HCT116 (cell line): ENCODE results near the gene RAPGEF1. TPM values are rescaled to one million over a fixed set of nuclear protein-coding genes. Genes with fewer than 3 reads are reported as not detected.

Source experiments
- ATAC-seq: fragments of 200-7000 bp; cut with Tn5 transposase; 2 replicates; pipeline ENCODE4 v1.9.1; 2020; ENCODE audit warnings: mild to moderate bottlenecking, moderate library complexity
- BruUV-seq: library from RNA; stranded (reverse); fragments of 400-500 nt; replicated peaks from 2 replicates; lab custom pipeline; 2021; lab: Mats Ljungman, UMichigan
- CTCF ChIA-PET: fragments of 300-600 bp; sonication (Branson Sonifier 250); formaldehyde crosslinking; loops from one replicate; lab custom pipeline; 2021; ENCODE audit warnings: antibody characterized with exemption; lab: Charles Lee
- POLR2A ChIA-PET: fragments of 300-600, 350-600 bp; sonication (Branson Sonifier 250); formaldehyde crosslinking; loops from one replicate; lab custom pipeline; 2021; ENCODE audit warnings: antibody characterized with exemption; lab: Charles Lee
- RAD21 ChIA-PET, 2 experiments: fragments of 300-600 bp; sonication (Branson Sonifier 250); formaldehyde crosslinking; loops; one replicate each; lab custom pipeline; 2023; ENCODE audit warnings: low total read pairs in 2 of 2; ENCODE audit not compliant: uncharacterized antibody in 2 of 2, unreplicated experiment in 2 of 2, low non-redundant PET in 1 of 2; lab: Charles Lee
- DNase-seq: peaks from one replicate; pipeline ENCODE4 v3.0.0-alpha.2; 2010; ENCODE audit warnings: low read depth, low spot score
- H2AFZ ChIP-seq: fragments of 200-600 bp; shearing (Covaris generic), sonication (generic); 2 replicates; pipeline ENCODE4 v1.6.1; 2017; ENCODE audit warnings: low read depth, mixed run types, mixed read lengths, antibody characterized with exemption, low read length; ENCODE audit not compliant: poor library complexity, severe bottlenecking
- H3K27ac ChIP-seq: 2 replicates; pipeline ENCODE4 v1.5.1; 2012; ENCODE audit warnings: low read depth, low read length
- H3K27me3 ChIP-seq: fragments of 200-600 bp; sonication (generic); 2 replicates; pipeline ENCODE4 v1.6.1; 2016; ENCODE audit warnings: mixed run types, low read length, mixed read lengths; ENCODE audit not compliant: insufficient read depth
- H3K36me3 ChIP-seq, 2 experiments: fragments of 200-500 bp in 1 of 2; fragments of 200-600 bp in 1 of 2; sonication (Bioruptor generic) in 1 of 2; sonication (generic) in 1 of 2; 2 replicates each; pipeline versions ENCODE4 v1.5.1 to v1.6.1; 2014 to 2016; ENCODE audit warnings: low read length in 2 of 2, inconsistent platforms in 1 of 2, mixed read lengths in 1 of 2, mixed run types in 1 of 2; ENCODE audit not compliant: insufficient read depth in 2 of 2, control insufficient read depth in 1 of 2
- H3K4me1 ChIP-seq, 2 experiments: fragments of 200-600 bp in 1 of 2; sonication (generic) in 1 of 2; 2 replicates each; pipeline versions ENCODE4 v1.5.1 to v1.6.1; 2012 to 2017; ENCODE audit warnings: low read length in 2 of 2, inconsistent platforms in 1 of 2, mild to moderate bottlenecking in 1 of 2, mixed read lengths in 1 of 2, mixed run types in 1 of 2, moderate library complexity in 1 of 2; ENCODE audit not compliant: insufficient read depth in 2 of 2, control insufficient read depth in 1 of 2
- H3K4me2 ChIP-seq: fragments of 200-600 bp; sonication (generic); 2 replicates; pipeline ENCODE4 v1.6.1; 2017; ENCODE audit warnings: mixed run types, low read length, mixed read lengths
- H3K4me3 ChIP-seq, 2 experiments: fragments of 200-600 bp in 1 of 2; sonication (generic) in 1 of 2; replicated peaks in 1 of 2; 2 replicates each; pipeline ENCODE4 v1.5.1; 2011 to 2016; ENCODE audit warnings: low read length in 2 of 2, control low read depth in 1 of 2, low read depth in 1 of 2, mild to moderate bottlenecking in 1 of 2, mixed read lengths in 1 of 2, mixed run types in 1 of 2
- H3K79me2 ChIP-seq: fragments of 200-600 bp; sonication (generic); 2 replicates; pipeline ENCODE4 v1.6.1; 2017; ENCODE audit warnings: mild to moderate bottlenecking, mixed run types, low read length, moderate library complexity, mixed read lengths; ENCODE audit not compliant: insufficient read depth
- H3K9ac ChIP-seq: fragments of 200-600 bp; sonication (generic); 2 replicates; pipeline ENCODE4 v1.6.1; 2016; ENCODE audit warnings: low read length, mixed read lengths
- H3K9me2 ChIP-seq: fragments of 200-600 bp; sonication (generic), shearing (Covaris generic); 2 replicates; pipeline ENCODE4 v1.6.1; 2017; ENCODE audit warnings: mixed run types, mild to moderate bottlenecking, moderate library complexity; ENCODE audit not compliant: insufficient read depth
- H3K9me3 ChIP-seq, 2 experiments: fragments of 200-500 bp in 1 of 2; fragments of 200-600 bp in 1 of 2; sonication (Bioruptor generic) in 1 of 2; sonication (generic) in 1 of 2; 2 replicates each; pipeline ENCODE4 v1.6.1; 2014 to 2017; ENCODE audit warnings: low read length in 2 of 2, mixed read lengths in 2 of 2, inconsistent platforms in 1 of 2, low read depth in 1 of 2, mild to moderate bottlenecking in 1 of 2, mixed run types in 1 of 2, moderate library complexity in 1 of 2; ENCODE audit not compliant: control insufficient read depth in 1 of 2, insufficient read depth in 1 of 2
- H4K20me1 ChIP-seq: fragments of 200-600 bp; sonication (generic), shearing (Covaris generic); 2 replicates; pipeline ENCODE4 v1.6.1; 2017; ENCODE audit warnings: mixed run types, mild to moderate bottlenecking, moderate library complexity; ENCODE audit not compliant: insufficient read depth
- ATF3 ChIP-seq: IDR thresholded peaks from 2 replicates; pipeline ENCODE4 v1.6.1; 2012
- CBX3 ChIP-seq: IDR thresholded peaks from 2 replicates; pipeline ENCODE4 v1.6.1; 2012; ENCODE audit warnings: low read depth
- CEBPB ChIP-seq: IDR thresholded peaks from 2 replicates; pipeline ENCODE4 v1.6.1; 2012; ENCODE audit warnings: low read depth
- EGR1 ChIP-seq: IDR thresholded peaks from 2 replicates; pipeline ENCODE4 v1.6.1; 2012; ENCODE audit warnings: low read depth
- ELF1 ChIP-seq: IDR thresholded peaks from 2 replicates; pipeline ENCODE4 v1.6.1; 2012; ENCODE audit warnings: low read depth, borderline replicate concordance
- EZH2 ChIP-seq: fragments of 200-600 bp; sonication (generic); IDR thresholded peaks from 2 replicates; pipeline ENCODE4 v1.6.1; 2017; ENCODE audit warnings: antibody characterized with exemption, mixed run types
- EZH2phosphoT487 ChIP-seq: fragments of 200-600 bp; IDR thresholded peaks from 2 replicates; pipeline ENCODE4 v1.6.1; 2018; ENCODE audit warnings: antibody characterized with exemption, borderline replicate concordance
- FOSL1 ChIP-seq: IDR thresholded peaks from 2 replicates; pipeline ENCODE4 v1.6.1; 2012; ENCODE audit warnings: low read depth
- JUND ChIP-seq: IDR thresholded peaks from 2 replicates; pipeline ENCODE4 v1.6.1; 2012
- MAX ChIP-seq: IDR thresholded peaks from 2 replicates; pipeline ENCODE4 v1.6.1; 2012
- POLR2A ChIP-seq: IDR thresholded peaks from 2 replicates; pipeline ENCODE4 v1.7.0; 2011; ENCODE audit warnings: borderline replicate concordance; ENCODE audit not compliant: insufficient read depth, insufficient read length; ENCODE audit errors: extremely low read depth
- POLR2AphosphoS5 ChIP-seq: IDR thresholded peaks from 2 replicates; pipeline ENCODE4 v1.6.1; 2011; ENCODE audit warnings: mild to moderate bottlenecking, low read depth, low read length, moderate library complexity
- REST ChIP-seq: IDR thresholded peaks from 2 replicates; pipeline ENCODE4 v1.6.1; 2012; ENCODE audit warnings: low read depth
- SIN3A ChIP-seq: IDR thresholded peaks from 2 replicates; pipeline ENCODE4 v1.6.1; 2012; ENCODE audit warnings: low read depth
- SP1 ChIP-seq: IDR thresholded peaks from 2 replicates; pipeline ENCODE4 v1.6.1; 2012; ENCODE audit warnings: low read depth
- SRF ChIP-seq: IDR thresholded peaks from 2 replicates; pipeline ENCODE4 v1.6.1; 2012; ENCODE audit warnings: low read depth
- TCF7L2 ChIP-seq: IDR thresholded peaks from 2 replicates; pipeline ENCODE4 v1.7.0; 2011; ENCODE audit warnings: borderline replicate concordance, inconsistent platforms; ENCODE audit not compliant: insufficient read depth, insufficient read length; ENCODE audit errors: extremely low read depth
- ZBTB33 ChIP-seq: IDR thresholded peaks from 2 replicates; pipeline ENCODE4 v1.6.1; 2011; ENCODE audit warnings: mild to moderate bottlenecking, low read length, moderate library complexity; ENCODE audit not compliant: insufficient replicate concordance; ENCODE audit errors: extremely low read depth
- ZFX ChIP-seq: fragments of 450-650 bp; IDR thresholded peaks from 2 replicates; pipeline ENCODE4 v1.6.1; 2017
- ZNF274 ChIP-seq: fragments of 200-500 bp; sonication (Bioruptor generic); IDR thresholded peaks from 2 replicates; pipeline ENCODE4 v1.6.1; 2014; ENCODE audit warnings: mild to moderate bottlenecking, low read depth, low read length, inconsistent platforms
- intact Hi-C: fragments of 100-400 bp; cut with micrococcal nuclease; formaldehyde crosslinking; loops from 2 replicates; pipeline ENCODE4 v1.10.0; 2022
- total RNA-seq: library from RNA; stranded (reverse); gene quantifications from one replicate; pipeline ENCODE4 v1.2.1, GENCODE V29; 2021; ENCODE audit not compliant: unreplicated experiment

The RAPGEF1 gene
- total RNA-seq, 1 experiment from 2014 or later = 43.0 TPM

- POLR2A ChIA-PET = no interaction called here
- no peak overlapping the region for H3K4me3 ChIP-seq
- peaks cover 0 to 5% of the 10 kb centered on the region in 2 experiments; a peak in 2 of 4 replicates for H3K4me1 ChIP-seq
- CTCF ChIA-PET = no interaction called here
- no peaks in the 10 kb centered on the region for H3K36me3 ChIP-seq
- peaks cover 18% of the 10 kb centered on the region for H3K79me2 ChIP-seq
- TF ChIP-seq SRF (no peak), SP1 (no peak), REST (no peak), EZH2 (no peak), CEBPB (no peak), ATF3 (no peak), FOSL1 (no peak), MAX (no peak), ZBTB33 (no peak), ELF1 (no peak), ZFX (no peak), EZH2phosphoT487 (no peak), EGR1 (no peak), ZNF274 (no peak), CBX3 (no peak), SIN3A (no peak), JUND (no peak), POLR2A (no peak), TCF7L2 (no peak), POLR2AphosphoS5 (no peak)
- ATAC-seq = no peak
- H3K9me3 ChIP-seq = no peaks in the 10 kb centered on the region
- H3K9me2 ChIP-seq = no peaks in the 10 kb centered on the region
- intact Hi-C loops = no loop called here
- no peak for DNase-seq
- H3K27me3 ChIP-seq = no peaks in the 10 kb centered on the region
- BruUV-seq = no TSS peak
- H4K20me1 ChIP-seq = peaks cover 3% of the 10 kb centered on the region; the same call in 1 of the 2 replicates
- no peak overlapping the region for H3K27ac ChIP-seq
- H3K9ac ChIP-seq = no peak overlapping the region
- no peak overlapping the region for H2AFZ ChIP-seq
- RAD21 ChIA-PET = no interaction called here
- no peak overlapping the region for H3K4me2 ChIP-seq
Observed at GRCh38 chr9:131697097-131697496, 42.8 kb downstream of the RAPGEF1 start.
